NB4 (cell line): Measurements from ENCODE around the gene CADPS2.
"Not testable (repeated sequence)": the region's sequence is repeated elsewhere in the genome, so short reads cannot be mapped to it uniquely, and the experiment has no call there.

Experiments
- DNase-seq: peaks from one replicate; pipeline ENCODE4 v3.0.0; 2010; ENCODE audit warnings: low read depth
- H3K4me3 ChIP-seq: one replicate; pipeline ENCODE4 v1.5.1; 2011; ENCODE audit warnings: mild to moderate bottlenecking, low read depth, low read length, moderate library complexity
- MAX ChIP-seq: IDR thresholded peaks from 2 replicates; pipeline ENCODE4 v1.6.1; 2011; ENCODE audit warnings: low read depth, low read length
- MYC ChIP-seq: IDR thresholded peaks from 2 replicates; pipeline ENCODE4 v1.6.1; 2011; ENCODE audit warnings: low read depth, low read length
- POLR2A ChIP-seq: IDR thresholded peaks from 2 replicates; pipeline ENCODE4 v1.6.1; 2011; ENCODE audit warnings: mild to moderate bottlenecking; ENCODE audit not compliant: insufficient read length; ENCODE audit errors: extremely low read depth
- TF ChIP-seq, protein P1 (sequence below): IDR thresholded peaks from one replicate; pipeline ENCODE4 v1.5.1; 2012; ENCODE audit warnings: low read depth, low read length

CADPS2 gene

GRCh38 chr7:122689346-122690109 is 196.7 kb downstream of the CADPS2 start:
- TF ChIP-seq MYC, result no peak
- TF ChIP-seq, protein P1, sequence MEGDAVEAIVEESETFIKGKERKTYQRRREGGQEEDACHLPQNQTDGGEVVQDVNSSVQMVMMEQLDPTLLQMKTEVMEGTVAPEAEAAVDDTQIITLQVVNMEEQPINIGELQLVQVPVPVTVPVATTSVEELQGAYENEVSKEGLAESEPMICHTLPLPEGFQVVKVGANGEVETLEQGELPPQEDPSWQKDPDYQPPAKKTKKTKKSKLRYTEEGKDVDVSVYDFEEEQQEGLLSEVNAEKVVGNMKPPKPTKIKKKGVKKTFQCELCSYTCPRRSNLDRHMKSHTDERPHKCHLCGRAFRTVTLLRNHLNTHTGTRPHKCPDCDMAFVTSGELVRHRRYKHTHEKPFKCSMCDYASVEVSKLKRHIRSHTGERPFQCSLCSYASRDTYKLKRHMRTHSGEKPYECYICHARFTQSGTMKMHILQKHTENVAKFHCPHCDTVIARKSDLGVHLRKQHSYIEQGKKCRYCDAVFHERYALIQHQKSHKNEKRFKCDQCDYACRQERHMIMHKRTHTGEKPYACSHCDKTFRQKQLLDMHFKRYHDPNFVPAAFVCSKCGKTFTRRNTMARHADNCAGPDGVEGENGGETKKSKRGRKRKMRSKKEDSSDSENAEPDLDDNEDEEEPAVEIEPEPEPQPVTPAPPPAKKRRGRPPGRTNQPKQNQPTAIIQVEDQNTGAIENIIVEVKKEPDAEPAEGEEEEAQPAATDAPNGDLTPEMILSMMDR, result no peak
- TF ChIP-seq MAX, result no peak
- TF ChIP-seq POLR2A, result no peak
- no peak for DNase-seq
- no peak overlapping the region for H3K4me3 ChIP-seq

GRCh38 chr7:122688400-122688998 is 197.8 kb downstream of the CADPS2 start:
- DNase-seq, result no peak
- no peak overlapping the region for H3K4me3 ChIP-seq
- TF ChIP-seq MAX (no peak), POLR2A (no peak), MYC (no peak)
- TF ChIP-seq, protein P1, result no peak

- DNase-seq, result no peak
- TF ChIP-seq MAX, result no peak
- TF ChIP-seq, protein P1, result no peak
- TF ChIP-seq MYC, result no peak
- TF ChIP-seq POLR2A, result no peak
- no peak overlapping the region for H3K4me3 ChIP-seq
Observed at GRCh38 chr7:122686360-122686878, 199.8 kb downstream of the CADPS2 start.

DNA sequence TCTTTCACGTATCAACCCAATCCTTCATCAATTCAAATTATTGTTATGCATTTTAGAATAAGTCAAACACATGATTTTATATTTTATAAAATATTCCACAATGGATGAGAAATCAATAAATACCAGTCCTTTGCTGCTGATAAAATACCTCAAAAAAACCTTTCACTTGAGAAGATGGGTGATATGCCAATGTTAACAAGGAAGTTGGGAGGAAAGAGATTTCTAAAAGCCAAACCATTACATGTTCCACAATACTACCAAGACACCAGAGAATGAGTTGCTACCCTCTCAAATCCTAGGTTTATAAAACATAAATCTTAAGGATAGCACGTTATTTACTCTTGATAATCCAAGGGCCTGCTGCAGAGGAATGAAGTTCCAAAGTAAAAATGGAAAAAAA is 201.8 kb downstream of the CADPS2 start:
- TF ChIP-seq MYC (no peak), MAX (no peak), POLR2A (no peak)
- TF ChIP-seq, protein P1, result no peak
- H3K4me3 ChIP-seq, result no peak overlapping the region
- no peak for DNase-seq

GRCh38 chr7:122682815-122683550 is 203.3 kb downstream of the CADPS2 start:
- no peak overlapping the region for H3K4me3 ChIP-seq
- DNase-seq, result no peak
- TF ChIP-seq MAX (no peak), POLR2A (no peak), MYC (no peak)
- TF ChIP-seq, protein P1, result no peak

GRCh38 chr7:122681186-122681585 is 205.1 kb downstream of the CADPS2 start:
- not testable (repeated sequence) for DNase-seq, H3K4me3 ChIP-seq
